ENCODE measurements around the gene GRB14.

DNA sequence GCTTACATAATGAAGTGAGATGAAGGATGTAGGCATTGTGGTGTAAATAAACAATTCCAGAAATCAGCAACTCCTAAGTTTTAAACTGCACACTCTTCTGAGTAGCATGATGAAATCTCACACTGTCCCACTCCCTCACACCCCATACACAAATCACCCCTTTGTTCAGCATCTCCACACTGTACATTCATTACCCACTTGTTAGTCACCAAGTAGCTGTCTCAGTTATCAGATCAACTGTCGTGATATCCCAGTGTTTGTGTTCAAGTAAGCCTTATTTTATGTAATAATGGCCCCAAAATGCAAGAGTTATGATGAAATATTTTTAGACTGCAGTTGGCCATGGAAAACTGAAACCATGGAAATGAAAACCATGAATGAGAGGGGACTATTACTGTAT is 135.7 kb downstream of the GRB14 start:
- TF ChIP-seq ESRRA (CRISPR knock-in tag; IDR thresholded peaks at IDR 0.05; ENCODE audit: borderline replicate concordance) (no peak), RELA (CRISPR knock-in tag; IDR thresholded peaks at IDR 0.05; ENCODE audit: borderline replicate concordance) (no peak), FOXJ3 (CRISPR knock-in tag; IDR thresholded peaks at IDR 0.05; ENCODE audit: borderline replicate concordance) (no peak), ZNF219 (CRISPR knock-in tag; IDR thresholded peaks at IDR 0.05; ENCODE audit: borderline replicate concordance) (no peak), ZNF263 (CRISPR knock-in tag; IDR thresholded peaks at IDR 0.05; ENCODE audit: low read depth) (no peak)
- TF ChIP-seq, protein P1, sequence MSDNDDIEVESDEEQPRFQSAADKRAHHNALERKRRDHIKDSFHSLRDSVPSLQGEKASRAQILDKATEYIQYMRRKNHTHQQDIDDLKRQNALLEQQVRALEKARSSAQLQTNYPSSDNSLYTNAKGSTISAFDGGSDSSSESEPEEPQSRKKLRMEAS (CRISPR knock-in tag; IDR thresholded peaks at IDR 0.05), result no peak
- TF ChIP-seq, protein P2, sequence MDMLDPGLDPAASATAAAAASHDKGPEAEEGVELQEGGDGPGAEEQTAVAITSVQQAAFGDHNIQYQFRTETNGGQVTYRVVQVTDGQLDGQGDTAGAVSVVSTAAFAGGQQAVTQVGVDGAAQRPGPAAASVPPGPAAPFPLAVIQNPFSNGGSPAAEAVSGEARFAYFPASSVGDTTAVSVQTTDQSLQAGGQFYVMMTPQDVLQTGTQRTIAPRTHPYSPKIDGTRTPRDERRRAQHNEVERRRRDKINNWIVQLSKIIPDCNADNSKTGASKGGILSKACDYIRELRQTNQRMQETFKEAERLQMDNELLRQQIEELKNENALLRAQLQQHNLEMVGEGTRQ (CRISPR knock-in tag; IDR thresholded peaks at IDR 0.05), result no peak
